ENCODE data around the gene WDR6.

GRCh38 chr3:49009396-49009795, 2.2 kb downstream of the WDR6 start:
- TF ChIP-seq CTCF (IDR thresholded peaks at IDR 0.05; ENCODE audit: low read depth, low read length) (no peak), EZH2phosphoT487 (IDR thresholded peaks at IDR 0.05; ENCODE audit: low read depth) (no peak)
